Skeletal muscle satellite cell (primary cell): ENCODE results near the gene BAX.

Source experiments
- H3K27me3 ChIP-seq: 2 replicates; pipeline ENCODE4 v1.7.0; 2013; ENCODE audit warnings: low read length; ENCODE audit not compliant: control insufficient read depth, insufficient read depth
- H3K36me3 ChIP-seq: 2 replicates; pipeline ENCODE4 v1.7.0; 2013; ENCODE audit warnings: mild to moderate bottlenecking, control low read depth, low read length; ENCODE audit not compliant: insufficient read depth
- H3K4me1 ChIP-seq: 2 replicates; pipeline ENCODE4 v1.7.0; 2013; ENCODE audit warnings: low read length; ENCODE audit not compliant: control insufficient read depth, insufficient read depth
- H3K4me2 ChIP-seq: 2 replicates; pipeline ENCODE4 v1.7.0; 2013; ENCODE audit warnings: mild to moderate bottlenecking, low read length
- H3K4me3 ChIP-seq: 2 replicates; pipeline ENCODE4 v1.7.0; 2013; ENCODE audit warnings: low read length
- H3K9ac ChIP-seq: 2 replicates; pipeline ENCODE4 v1.7.0; 2013; ENCODE audit warnings: mild to moderate bottlenecking, low read depth, low read length, moderate library complexity
- H3K9me3 ChIP-seq: replicated peaks from 2 replicates; pipeline ENCODE4 v1.7.0; 2013; ENCODE audit warnings: mild to moderate bottlenecking, control low read depth, low read length

The BAX gene

DNA sequence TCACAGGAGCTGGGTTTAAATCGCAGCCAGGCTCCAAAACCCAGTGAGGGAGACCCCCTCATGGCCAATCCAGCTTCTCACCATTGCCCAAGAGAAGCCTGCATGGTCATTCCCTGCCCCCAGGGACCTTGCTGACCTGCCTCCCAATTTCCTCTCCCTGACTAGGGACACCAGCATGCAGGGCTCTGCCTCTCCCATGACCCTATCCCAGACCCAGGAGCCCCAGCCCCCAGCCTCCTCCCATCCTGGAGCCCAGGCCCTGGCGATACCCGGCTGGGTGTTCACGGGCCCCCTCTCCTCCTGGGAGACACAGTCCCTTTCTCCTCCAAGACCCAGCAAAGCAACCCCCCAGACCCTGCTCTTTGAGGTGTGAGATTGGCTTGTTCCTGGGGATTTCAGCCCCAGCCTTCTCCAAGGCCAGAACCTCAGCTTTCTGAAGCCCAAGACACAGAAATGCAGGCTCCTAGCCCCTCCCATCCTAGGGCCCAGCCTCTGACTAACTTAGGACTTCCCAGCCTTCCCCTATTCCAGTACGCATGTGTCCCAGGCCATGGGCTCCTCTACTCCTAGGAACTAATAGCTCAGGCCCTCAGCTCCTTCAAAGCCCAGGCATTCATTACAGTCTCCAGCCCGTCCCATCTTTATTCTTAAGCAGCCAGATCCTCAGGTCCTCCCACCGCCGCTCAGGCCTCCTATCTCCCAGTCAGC is 37.4 kb downstream of the BAX start:
- Histone ChIP-seq H3K4me3 (peak overlapping the region; percentile 98), H3K4me1 (peaks cover 32% of the 10 kb centered on the region), H3K9ac (peak overlapping the region; percentile 95), H3K4me2 (peak overlapping the region; percentile 98), H3K27me3 (no peaks in the 10 kb centered on the region), H3K36me3 (peaks cover 19% of the 10 kb centered on the region), H3K9me3 (no peaks in the 10 kb centered on the region)

DNA sequence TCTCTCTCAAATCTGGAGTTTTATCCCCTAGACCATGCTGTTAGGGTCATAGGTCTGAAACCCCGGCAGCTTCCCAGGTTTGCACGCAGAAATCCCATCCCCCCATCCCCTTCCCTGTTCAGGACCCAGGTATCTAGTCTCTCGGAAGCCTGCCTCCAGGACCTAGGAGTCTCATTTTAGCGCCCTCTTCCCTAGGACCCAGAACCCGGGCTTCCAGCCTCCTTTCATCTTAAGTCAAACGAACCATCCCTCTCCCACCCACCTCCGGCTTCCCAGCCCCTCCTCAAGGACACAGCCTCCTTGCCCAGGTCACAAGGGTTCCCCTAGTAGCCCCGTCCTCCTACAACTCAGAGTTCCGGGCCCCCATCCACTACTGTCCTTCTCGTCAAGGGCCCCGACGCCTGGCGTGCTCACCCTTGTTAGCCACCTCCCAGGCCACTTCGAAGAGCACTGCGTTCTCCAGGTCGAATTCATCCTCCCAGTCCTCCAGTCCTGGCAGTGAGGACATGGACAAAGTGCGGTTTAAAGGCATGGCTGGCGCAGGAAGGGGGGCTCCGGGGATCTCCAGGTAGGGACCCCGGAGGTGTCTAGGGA is 38.0 kb downstream of the BAX start:
- peak overlapping the region; percentile 98 for H3K4me2 ChIP-seq
- peaks cover 33% of the 10 kb centered on the region for H3K4me1 ChIP-seq
- peak overlapping the region; percentile 98 for H3K4me3 ChIP-seq
- H3K9me3 ChIP-seq = no peaks in the 10 kb centered on the region
- H3K27me3 ChIP-seq = no peaks in the 10 kb centered on the region
- H3K9ac ChIP-seq = peak overlapping the region; percentile 95
- peaks cover 14% of the 10 kb centered on the region for H3K36me3 ChIP-seq

- Histone ChIP-seq H3K27me3 (no peaks in the 10 kb centered on the region), H3K4me2 (peak within 1 kb of the TSS; percentile 98), H3K9me3 (no peaks in the 10 kb centered on the region), H3K4me3 (peak within 1 kb of the TSS; percentile 98), H3K4me1 (peaks cover 35% of the 10 kb centered on the region), H3K9ac (peak within 1 kb of the TSS; percentile 95), H3K36me3 (peaks cover 9% of the 10 kb centered on the region)
Observed at GRCh38 chr19:48993175-48994034, 38.7 kb downstream of the BAX start, which contains the start of the genes GYS1 and RUVBL2. GYS1 (minus strand) TSS chr19:48993309; CDS start chr19:48993112, 197 bp downstream. RUVBL2 (plus strand) TSS chr19:48993887; CDS start chr19:48993912, 25 bp downstream.

- Histone ChIP-seq H3K4me1 (peaks cover 35% of the 10 kb centered on the region), H3K4me2 (peak overlapping the region; percentile 88), H3K4me3 (peak overlapping the region; percentile 82), H3K9ac (peak overlapping the region; percentile 86), H3K27me3 (no peaks in the 10 kb centered on the region), H3K9me3 (no peaks in the 10 kb centered on the region), H3K36me3 (peaks cover 3% of the 10 kb centered on the region)
Observed at GRCh38 chr19:48994035-48994386, 39.3 kb downstream of the BAX start.

- H3K4me2 ChIP-seq = no peak overlapping the region
- H3K9me3 ChIP-seq = no peaks in the 10 kb centered on the region
- no peaks in the 10 kb centered on the region for H3K27me3 ChIP-seq
- H3K4me1 ChIP-seq = peaks cover 8% of the 10 kb centered on the region
- H3K4me3 ChIP-seq = no peak overlapping the region
- no peak overlapping the region for H3K9ac ChIP-seq
- peaks cover 4% of the 10 kb centered on the region for H3K36me3 ChIP-seq
Observed at GRCh38 chr19:48997972-48998371, 43.3 kb downstream of the BAX start.

GRCh38 chr19:48999481-49000325 is 45.0 kb downstream of the BAX start:
- no peaks in the 10 kb centered on the region for H3K9me3 ChIP-seq
- H3K4me2 ChIP-seq = no peak overlapping the region
- no peak overlapping the region for H3K4me3 ChIP-seq
- H3K36me3 ChIP-seq = peaks cover 19% of the 10 kb centered on the region
- H3K4me1 ChIP-seq = peaks cover 8% of the 10 kb centered on the region
- H3K9ac ChIP-seq = no peak overlapping the region
- no peaks in the 10 kb centered on the region for H3K27me3 ChIP-seq

GRCh38 chr19:49004133-49004532 is 49.5 kb downstream of the BAX start:
- peaks cover 40% of the 10 kb centered on the region for H3K36me3 ChIP-seq

GRCh38 chr19:49004964-49005614 is 50.4 kb downstream of the BAX start:
- no peak overlapping the region for H3K4me3 ChIP-seq
- no peak overlapping the region for H3K4me2 ChIP-seq
- H3K9me3 ChIP-seq = no peaks in the 10 kb centered on the region
- H3K9ac ChIP-seq = no peak overlapping the region
- no peaks in the 10 kb centered on the region for H3K27me3 ChIP-seq
- peaks cover 48% of the 10 kb centered on the region for H3K36me3 ChIP-seq
- no peaks in the 10 kb centered on the region for H3K4me1 ChIP-seq

More at GRCh38 chr19:49004133-49004532, 49.5 kb downstream of the BAX start:
- Histone ChIP-seq H3K9me3 (no peaks in the 10 kb centered on the region), H3K27me3 (no peaks in the 10 kb centered on the region), H3K4me1 (no peaks in the 10 kb centered on the region), H3K4me3 (no peak overlapping the region), H3K9ac (no peak overlapping the region), H3K4me2 (no peak overlapping the region)

GRCh38 chr19:49006905-49007304 is 52.2 kb downstream of the BAX start:
- Histone ChIP-seq H3K9me3 (no peaks in the 10 kb centered on the region), H3K9ac (no peak overlapping the region), H3K4me1 (no peaks in the 10 kb centered on the region), H3K27me3 (no peaks in the 10 kb centered on the region), H3K4me2 (no peak overlapping the region), H3K36me3 (peaks cover 62% of the 10 kb centered on the region), H3K4me3 (no peak overlapping the region)

GRCh38 chr19:49009828-49010227 is 55.2 kb downstream of the BAX start:
- Histone ChIP-seq H3K9me3 (no peaks in the 10 kb centered on the region), H3K9ac (no peak overlapping the region), H3K27me3 (no peaks in the 10 kb centered on the region), H3K36me3 (peaks cover 66% of the 10 kb centered on the region), H3K4me1 (no peaks in the 10 kb centered on the region), H3K4me2 (no peak overlapping the region), H3K4me3 (no peak overlapping the region)
